CD1c-positive myeloid dendritic cell (primary cell): Measurements from ENCODE around the gene PLGLB2.
"Not testable (repeated sequence)": the region's sequence is repeated elsewhere in the genome, so short reads cannot be mapped to it uniquely, and the experiment has no call there.

ENCODE experiments used
- DNase-seq: peaks from one replicate; pipeline ENCODE4 v3.0.0-alpha.2; 2016; ENCODE audit errors: extremely low spot score

The PLGLB2 gene

GRCh38 chr2:87747791-87748190 is at the start of gene PLGLB2:
PLGLB2 (plus strand) TSS chr2:87748087; CDS start chr2:87748154, 67 bp downstream.
- DNase-seq = not testable (repeated sequence)

GRCh38 chr2:87704572-87705323 is 43.1 kb upstream of the PLGLB2 start:
- not testable (repeated sequence) for DNase-seq

GRCh38 chr2:87708368-87708767 is 39.5 kb upstream of the PLGLB2 start:
- not testable (repeated sequence) for DNase-seq

- DNase-seq = not testable (repeated sequence)
These were observed 19.8 kb upstream of the PLGLB2 start for GRCh38 chr2:87727940-87728599.

- DNase-seq = not testable (repeated sequence)
These were observed 7.0 kb upstream of the PLGLB2 start for GRCh38 chr2:87740928-87741327.

- DNase-seq = not testable (repeated sequence)
These were observed 5.3 kb upstream of the PLGLB2 start for GRCh38 chr2:87742393-87743108.

- not testable (repeated sequence) for DNase-seq
These were observed 4.2 kb upstream of the PLGLB2 start for GRCh38 chr2:87743638-87744037.

- DNase-seq = not testable (repeated sequence)
These were observed 2.4 kb upstream of the PLGLB2 start for GRCh38 chr2:87745353-87745951.

GRCh38 chr2:87748524-87748923 is 637 bp downstream of the PLGLB2 start:
- not testable (repeated sequence) for DNase-seq

GRCh38 chr2:87750560-87750959 is 2.7 kb downstream of the PLGLB2 start:
- DNase-seq = not testable (repeated sequence)

GRCh38 chr2:87754759-87755158 is 6.9 kb downstream of the PLGLB2 start:
- not testable (repeated sequence) for DNase-seq
